PC-3 (cell line): Measurements from ENCODE around the gene EXOC1L. TPM values are rescaled to one million over a fixed set of nuclear protein-coding genes. Genes with fewer than 3 reads are reported as not detected.
A peak's percentile ranks its signal among the peaks of the same experiment; 100 is the strongest.

Experiments
- ATAC-seq: fragments of 200-7000 bp; cut with Tn5 transposase; 2 replicates; pipeline ENCODE4 v1.9.1; 2020; ENCODE audit warnings: mild to moderate bottlenecking, moderate library complexity
- BruUV-seq: library from RNA; stranded (reverse); fragments of 400-500 nt; replicated peaks from 2 replicates; lab custom pipeline; 2021; lab: Mats Ljungman, UMichigan
- CTCF ChIA-PET: fragments of 300-600 bp; sonication (Branson Sonifier 250); formaldehyde crosslinking; loops from one replicate; lab custom pipeline; 2022; ENCODE audit warnings: antibody characterized with exemption; lab: Charles Lee
- POLR2A ChIA-PET: fragments of 300-600 bp; sonication (Branson Sonifier 250); formaldehyde crosslinking; loops from one replicate; lab custom pipeline; 2022; ENCODE audit warnings: antibody characterized with exemption; ENCODE audit not compliant: unreplicated experiment; lab: Charles Lee
- DNase-seq: peaks from one replicate; pipeline ENCODE4 v3.0.0-alpha.2; 2015
- H2AFZ ChIP-seq: fragments of 300-600 bp; sonication (generic); 2 replicates; pipeline ENCODE4 v1.6.0; 2016; ENCODE audit warnings: antibody characterized with exemption, low read length
- H3F3A ChIP-seq: fragments of 300-600 bp; sonication (generic); one replicate; pipeline ENCODE4 v1.6.0; 2017; ENCODE audit warnings: antibody characterized with exemption, low read length, control low read depth, mild to moderate bottlenecking; ENCODE audit not compliant: unreplicated experiment
- H3K27ac ChIP-seq: fragments of 300-600 bp; sonication (generic); 2 replicates; pipeline ENCODE4 v1.5.1; 2016; ENCODE audit warnings: mild to moderate bottlenecking, low read length
- H3K27me3 ChIP-seq: fragments of 300-600 bp; sonication (generic); 2 replicates; pipeline ENCODE4 v1.6.1; 2016; ENCODE audit warnings: low read length, mixed read lengths
- H3K36me3 ChIP-seq: fragments of 300-600 bp; sonication (generic); 2 replicates; pipeline ENCODE4 v1.6.1; 2016; ENCODE audit warnings: low read depth, mixed run types, low read length, mixed read lengths
- H3K4me1 ChIP-seq: fragments of 300-600 bp; sonication (generic); 2 replicates; pipeline ENCODE4 v1.5.1; 2016; ENCODE audit warnings: low read length; ENCODE audit not compliant: insufficient read depth
- H3K4me2 ChIP-seq: fragments of 300-600 bp; sonication (generic); 2 replicates; pipeline ENCODE4 v1.6.0; 2016; ENCODE audit warnings: low read length
- H3K4me3 ChIP-seq: fragments of 300-600 bp; sonication (generic); 2 replicates; pipeline ENCODE4 v1.5.1; 2016; ENCODE audit warnings: mild to moderate bottlenecking, low read length, mixed read lengths
- H3K79me2 ChIP-seq: fragments of 300-600 bp; sonication (generic); 2 replicates; pipeline ENCODE4 v1.6.1; 2017; ENCODE audit warnings: low read length, mixed read lengths
- H3K9ac ChIP-seq: fragments of 300-600 bp; sonication (generic); 2 replicates; pipeline ENCODE4 v1.6.0; 2016; ENCODE audit warnings: mild to moderate bottlenecking, low read length
- H3K9me2 ChIP-seq: fragments of 300-600 bp; sonication (generic); replicated peaks from 2 replicates; pipeline ENCODE4 v1.6.1; 2016; ENCODE audit warnings: mixed run types, low read length, mixed read lengths
- H3K9me3 ChIP-seq: fragments of 300-600 bp; sonication (generic); 2 replicates; pipeline ENCODE4 v1.6.1; 2016; ENCODE audit warnings: low read length, mixed read lengths
- H4K20me1 ChIP-seq: fragments of 300-600 bp; sonication (generic); 2 replicates; pipeline ENCODE4 v1.6.1; 2016; ENCODE audit warnings: low read length, mixed read lengths
- EZH2 ChIP-seq: fragments of 300-600 bp; sonication (generic); IDR thresholded peaks from one replicate; pipeline ENCODE4 v1.6.1; 2017; ENCODE audit warnings: antibody characterized with exemption, mild to moderate bottlenecking, low read length; ENCODE audit not compliant: unreplicated experiment
- EZH2phosphoT487 ChIP-seq: fragments of 300-600 bp; sonication (generic); IDR thresholded peaks from 2 replicates; pipeline ENCODE4 v1.6.1; 2018; ENCODE audit warnings: mild to moderate bottlenecking, antibody characterized with exemption, low read length, borderline replicate concordance
- intact Hi-C: fragments of 100-400 bp; cut with micrococcal nuclease; formaldehyde crosslinking; loops from 2 replicates; pipeline ENCODE4 v1.9.0; 2023
- total RNA-seq: library from RNA; depleted of rRNA; stranded (reverse); fragments of >200 nt; gene quantifications from 2 replicates; pipeline ENCODE4 v1.2.3, GENCODE V29; 2014
- TF ChIP-seq, protein P1 (sequence below): fragments of 300-600 bp; sonication (generic); conservative IDR thresholded peaks from 2 replicates; pipeline ENCODE4 v1.5.1; 2017; ENCODE audit warnings: antibody characterized with exemption, low read depth, mild to moderate bottlenecking, low read length

EXOC1L gene
- total RNA-seq, 1 experiment from 2014 or later: not detected

DNA sequence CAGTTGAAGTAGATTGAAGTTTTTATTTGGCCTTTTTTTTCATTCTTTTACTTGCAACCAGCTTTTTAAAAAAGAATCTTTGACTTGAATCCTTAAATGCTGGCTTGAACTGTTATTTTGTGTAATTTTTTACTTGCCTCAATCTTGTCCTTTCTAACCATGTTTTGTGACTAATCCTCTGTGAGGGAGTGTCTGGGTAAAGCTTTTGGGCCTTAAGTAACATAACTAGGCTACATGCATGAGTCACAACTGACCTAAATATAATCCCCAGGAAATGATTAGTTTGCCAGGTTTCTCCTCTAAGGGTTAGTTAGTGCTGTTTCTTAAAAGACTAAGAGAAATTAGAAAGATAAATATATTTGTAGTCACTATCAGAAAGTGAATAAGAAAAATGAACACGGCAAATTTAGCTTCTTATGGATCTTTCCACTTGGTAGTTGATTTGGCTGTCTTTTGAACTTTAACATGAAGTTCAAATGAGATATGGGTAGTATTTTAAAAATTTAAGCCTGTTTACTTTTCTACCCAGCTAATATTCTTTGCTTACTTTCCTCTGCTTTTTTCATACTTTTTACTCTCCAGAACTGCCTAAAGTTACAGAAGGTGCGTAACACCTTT is 46.8 kb downstream of the EXOC1L start:
- intact Hi-C loops: loop anchor here (1.0 to 5.0 kb wide), 6 partner anchors 82 to 519 kb away; partner anchors contain the start of genes CEP135 and SRD5A3
- Histone ChIP-seq H3K27ac (peak overlapping the region; percentile 41), H3K9ac (no peak overlapping the region), H3K4me2 (peak overlapping the region; percentile 64), H2AFZ (no peak overlapping the region), H3K9me2 (no peaks in the 10 kb centered on the region), H3K9me3 (no peaks in the 10 kb centered on the region), H4K20me1 (0 out of 2 replicates have a peak, but pooled peaks cover 6% of the 10 kb centered on the region), H3K79me2 (no peaks in the 10 kb centered on the region; the same call in 1 of the 2 replicates), H3K27me3 (no peaks in the 10 kb centered on the region), H3K4me1 (peaks cover 28% of the 10 kb centered on the region), H3K36me3 (peaks cover 32% of the 10 kb centered on the region; the same call in 1 of the 2 replicates), H3F3A (peaks cover 14% of the 10 kb centered on the region), H3K4me3 (0 out of 2 replicates have a peak overlapping the region, but pooled peaks have one; percentile 27)
- peak; percentile 94 for DNase-seq
- ATAC-seq: peak; percentile 96
- TF ChIP-seq, protein P1, sequence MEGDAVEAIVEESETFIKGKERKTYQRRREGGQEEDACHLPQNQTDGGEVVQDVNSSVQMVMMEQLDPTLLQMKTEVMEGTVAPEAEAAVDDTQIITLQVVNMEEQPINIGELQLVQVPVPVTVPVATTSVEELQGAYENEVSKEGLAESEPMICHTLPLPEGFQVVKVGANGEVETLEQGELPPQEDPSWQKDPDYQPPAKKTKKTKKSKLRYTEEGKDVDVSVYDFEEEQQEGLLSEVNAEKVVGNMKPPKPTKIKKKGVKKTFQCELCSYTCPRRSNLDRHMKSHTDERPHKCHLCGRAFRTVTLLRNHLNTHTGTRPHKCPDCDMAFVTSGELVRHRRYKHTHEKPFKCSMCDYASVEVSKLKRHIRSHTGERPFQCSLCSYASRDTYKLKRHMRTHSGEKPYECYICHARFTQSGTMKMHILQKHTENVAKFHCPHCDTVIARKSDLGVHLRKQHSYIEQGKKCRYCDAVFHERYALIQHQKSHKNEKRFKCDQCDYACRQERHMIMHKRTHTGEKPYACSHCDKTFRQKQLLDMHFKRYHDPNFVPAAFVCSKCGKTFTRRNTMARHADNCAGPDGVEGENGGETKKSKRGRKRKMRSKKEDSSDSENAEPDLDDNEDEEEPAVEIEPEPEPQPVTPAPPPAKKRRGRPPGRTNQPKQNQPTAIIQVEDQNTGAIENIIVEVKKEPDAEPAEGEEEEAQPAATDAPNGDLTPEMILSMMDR: no peak
- TF ChIP-seq EZH2 (no peak), EZH2phosphoT487 (no peak)
- POLR2A ChIA-PET: interaction anchor here (0.5 to 0.7 kb wide), 2 partner anchors 82 to 83 kb away, joined by 4 to 5 read pairs; no protein-coding TSS in a partner anchor
- no TSS peak for BruUV-seq
- CTCF ChIA-PET: interaction anchor here (0.6 to 0.9 kb wide), 4 partner anchors 97 to 682 kb away, joined by 3 to 4 read pairs (median 4); no protein-coding TSS in a partner anchor

DNA sequence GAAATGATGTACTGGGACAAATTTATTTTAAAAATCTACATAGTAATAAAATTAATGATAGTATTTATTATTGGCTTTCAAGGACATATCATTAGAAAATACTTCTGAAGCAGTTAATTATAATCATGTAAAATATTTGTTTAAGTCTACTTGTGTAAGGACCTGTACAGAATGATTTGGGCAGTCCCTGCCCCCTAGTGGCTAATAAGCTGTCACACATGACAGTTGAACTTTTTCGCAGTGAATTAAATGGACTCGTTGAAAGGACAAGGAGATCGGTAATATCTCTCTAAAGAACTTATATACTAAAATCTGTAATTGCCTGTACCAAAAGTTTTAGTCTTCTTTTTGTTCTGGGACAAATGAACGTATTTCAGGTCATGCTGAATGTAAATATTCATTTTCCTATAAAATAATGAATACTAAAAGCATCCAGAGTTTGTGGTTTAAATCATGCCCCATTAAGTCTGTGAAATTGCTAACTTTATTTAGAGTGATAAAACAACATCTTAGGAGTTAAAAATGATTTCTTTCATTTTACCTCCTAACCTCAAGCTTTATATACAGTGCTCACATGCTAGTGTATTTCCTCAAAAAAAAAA is 47.5 kb downstream of the EXOC1L start:
- peaks cover 38% of the 10 kb centered on the region; the same call in 1 of the 2 replicates for H3K36me3 ChIP-seq
- ChIA-PET POLR2A (interaction anchor here (0.5 to 0.7 kb wide), 2 partner anchors 81 to 82 kb away, joined by 4 to 5 read pairs; no protein-coding TSS in a partner anchor), CTCF (interaction anchor here (0.5 kb wide), 1 partner anchor 162 kb away, joined by 3 read pairs; no protein-coding TSS in a partner anchor)
- ATAC-seq (peak; percentile 79), DNase-seq (peak; percentile 79)
- peak overlapping the region; percentile 64 for H3K4me2 ChIP-seq
- H4K20me1 ChIP-seq: 0 out of 2 replicates have a peak, but pooled peaks cover 6% of the 10 kb centered on the region
- H3K27me3 ChIP-seq: no peaks in the 10 kb centered on the region
- TF ChIP-seq, protein P1: peak; percentile 95
- TF ChIP-seq EZH2 (no peak), EZH2phosphoT487 (no peak)
- H2AFZ ChIP-seq: peak overlapping the region; percentile 27; the same call in 1 of the 2 replicates
- peak overlapping the region; percentile 41 for H3K27ac ChIP-seq
- BruUV-seq: no TSS peak
- H3K9me3 ChIP-seq: no peaks in the 10 kb centered on the region
- H3K4me3 ChIP-seq: no peak overlapping the region
- no peak overlapping the region for H3K9ac ChIP-seq
- H3K79me2 ChIP-seq: no peaks in the 10 kb centered on the region; the same call in 1 of the 2 replicates
- intact Hi-C loops: loop anchor here (1.0 to 5.0 kb wide), 6 partner anchors 81 to 520 kb away; partner anchors contain the start of genes CEP135 and SRD5A3
- H3K4me1 ChIP-seq: peaks cover 28% of the 10 kb centered on the region
- H3K9me2 ChIP-seq: no peaks in the 10 kb centered on the region
- peaks cover 14% of the 10 kb centered on the region for H3F3A ChIP-seq
